SHP77 (cell line): ENCODE results near the gene FGF10.

Experiments used
- DNase-seq, 2 experiments: peaks; one replicate each; lab custom pipeline; 2025; lab: John Stamatoyannopoulos, UW

The FGF10 gene

GRCh38 chr5:44389090-44389822 is at the start of gene FGF10:
Gene FGF10 (minus strand): TSS chr5:44389420. CDS start chr5:44388682, 738 bp downstream.
- DNase-seq: no peak

GRCh38 chr5:44426944-44427343 is 37.7 kb upstream of the FGF10 start:
- DNase-seq: no peak

GRCh38 chr5:44412286-44412685 is 23.1 kb upstream of the FGF10 start:
- DNase-seq: no peak

GRCh38 chr5:44402084-44402483 is 12.9 kb upstream of the FGF10 start:
- no peak for DNase-seq

GRCh38 chr5:44401611-44402010 is 12.4 kb upstream of the FGF10 start:
- no peak for DNase-seq

- DNase-seq: no peak
Measured at GRCh38 chr5:44398382-44398781, 9.2 kb upstream of the FGF10 start.

- DNase-seq: no peak
Measured at GRCh38 chr5:44396312-44396711, 7.1 kb upstream of the FGF10 start.

- no peak for DNase-seq
Measured at GRCh38 chr5:44390351-44390750, 1.1 kb upstream of the FGF10 start.

GRCh38 chr5:44389823-44390143 is 563 bp upstream of the FGF10 start:
- DNase-seq: no peak

GRCh38 chr5:44388321-44389089 is 715 bp downstream of the FGF10 start:
- DNase-seq: no peak

GRCh38 chr5:44387921-44388320 is 1.3 kb downstream of the FGF10 start:
- no peak for DNase-seq

GRCh38 chr5:44387406-44387805 is 1.8 kb downstream of the FGF10 start:
- no peak for DNase-seq

GRCh38 chr5:44385291-44385900 is 3.8 kb downstream of the FGF10 start:
- DNase-seq: no peak

- no peak for DNase-seq
Measured at GRCh38 chr5:44384816-44385215, 4.4 kb downstream of the FGF10 start.

GRCh38 chr5:44382894-44383293 is 6.3 kb downstream of the FGF10 start:
- no peak for DNase-seq

GRCh38 chr5:44377057-44377456 is 12.2 kb downstream of the FGF10 start:
- DNase-seq: no peak

GRCh38 chr5:44372028-44372427 is 17.2 kb downstream of the FGF10 start:
- DNase-seq: no peak

GRCh38 chr5:44367203-44367602 is 22.0 kb downstream of the FGF10 start:
- DNase-seq: no peak

- DNase-seq: no peak
Measured at GRCh38 chr5:44365345-44365744, 23.9 kb downstream of the FGF10 start.

GRCh38 chr5:44364097-44364496 is 25.1 kb downstream of the FGF10 start:
- no peak for DNase-seq

- DNase-seq: no peak
Measured at GRCh38 chr5:44361342-44362001, 27.7 kb downstream of the FGF10 start.

GRCh38 chr5:44360919-44361318 is 28.3 kb downstream of the FGF10 start:
- no peak for DNase-seq

GRCh38 chr5:44358421-44358820 is 30.8 kb downstream of the FGF10 start:
- no peak for DNase-seq
